Calu3 (cell line): ENCODE measurements around the gene BHMT. TPM values are rescaled to one million over a fixed set of nuclear protein-coding genes. Genes with fewer than 3 reads are reported as not detected.

Experiments
- BruUV-seq: library from RNA; stranded (reverse); fragments of 400-500 nt; replicated peaks from 2 replicates; lab custom pipeline; 2021; lab: Mats Ljungman, UMichigan
- CTCF ChIA-PET: fragments of 300-600 bp; sonication (Branson Sonifier 250); formaldehyde crosslinking; loops from one replicate; lab custom pipeline; 2022; ENCODE audit warnings: antibody characterized with exemption; lab: Charles Lee
- DNase-seq: peaks from one replicate; pipeline ENCODE4 v3.0.0; 2022
- H3K27ac Mint-ChIP-seq: one replicate; pipeline ENCODE4 v1.8.0; 2022; ENCODE audit warnings: mixed read lengths; ENCODE audit not compliant: unreplicated experiment
- H3K27me3 Mint-ChIP-seq: one replicate; pipeline ENCODE4 v1.8.0; 2022; ENCODE audit warnings: mixed read lengths; ENCODE audit not compliant: unreplicated experiment
- H3K36me3 Mint-ChIP-seq: one replicate; pipeline ENCODE4 v1.8.0; 2022; ENCODE audit warnings: mild to moderate bottlenecking, moderate library complexity, mixed read lengths; ENCODE audit not compliant: insufficient read depth, unreplicated experiment
- H3K4me1 Mint-ChIP-seq: one replicate; pipeline ENCODE4 v1.8.0; 2022; ENCODE audit warnings: mild to moderate bottlenecking, low read depth, mixed read lengths; ENCODE audit not compliant: unreplicated experiment
- H3K4me3 Mint-ChIP-seq: one replicate; pipeline ENCODE4 v1.8.0; 2022; ENCODE audit warnings: mild to moderate bottlenecking, low read depth, moderate library complexity, mixed read lengths; ENCODE audit not compliant: unreplicated experiment
- H3K9me3 Mint-ChIP-seq: one replicate; pipeline ENCODE4 v1.8.0; 2022; ENCODE audit warnings: low read depth, mixed read lengths; ENCODE audit not compliant: unreplicated experiment
- CTCF ChIP-seq: fragments of 200-600 bp; IDR thresholded peaks from one replicate; pipeline ENCODE4 v1.8.0; 2022; ENCODE audit warnings: antibody characterized with exemption; ENCODE audit not compliant: unreplicated experiment
- intact Hi-C: fragments of 100-400 bp; cut with micrococcal nuclease; formaldehyde crosslinking; loops from one replicate; pipeline ENCODE4 v1.10.0; 2022; ENCODE audit not compliant: unreplicated experiment
- total RNA-seq: library from RNA; stranded (reverse); gene quantifications from 2 replicates; pipeline ENCODE4 v1.2.3, GENCODE V29; 2022

Gene BHMT
- total RNA-seq, 1 experiment from 2014 or later = not detected

DNA sequence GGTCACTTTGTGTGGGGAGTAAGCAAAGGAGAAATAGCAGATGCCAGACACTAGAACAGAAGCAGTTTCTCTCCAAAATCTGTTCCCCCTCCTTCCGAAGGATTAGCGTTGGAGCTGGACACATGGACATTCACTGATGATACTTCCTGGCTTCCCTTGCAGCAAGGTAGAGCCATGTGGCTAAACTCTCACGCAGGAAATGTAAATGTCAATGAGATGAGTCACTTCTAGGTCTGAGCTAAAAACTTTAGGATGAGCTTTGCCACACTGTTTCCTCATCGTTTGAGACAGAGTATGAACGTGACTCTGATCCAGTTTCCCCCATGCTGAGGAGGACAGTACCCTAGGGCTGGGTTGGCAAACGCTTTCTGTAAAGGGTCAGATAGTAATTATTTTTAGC lies 37.0 kb upstream of the BHMT start:
- Mint-ChIP-seq H3K36me3 (no peaks in the 10 kb centered on the region), H3K27me3 (no peaks in the 10 kb centered on the region), H3K27ac (no peak overlapping the region), H3K4me1 (no peaks in the 10 kb centered on the region), H3K4me3 (no peak overlapping the region), H3K9me3 (peaks cover 3% of the 10 kb centered on the region)
- intact Hi-C loops = no loop called here
- CTCF ChIA-PET = interaction anchor here (1.0 kb wide), 1 partner anchor 49 kb away, joined by 5 read pairs; no protein-coding TSS in a partner anchor
- no TSS peak for BruUV-seq
- DNase-seq = no peak
- no peak for TF ChIP-seq CTCF

- Mint-ChIP-seq H3K4me1 (no peaks in the 10 kb centered on the region), H3K27me3 (no peaks in the 10 kb centered on the region), H3K9me3 (peaks cover 3% of the 10 kb centered on the region), H3K27ac (no peak overlapping the region), H3K4me3 (no peak overlapping the region), H3K36me3 (no peaks in the 10 kb centered on the region)
- intact Hi-C loops = no loop called here
- no TSS peak for BruUV-seq
- CTCF ChIA-PET = interaction anchor here (1.0 kb wide), 1 partner anchor 51 kb away, joined by 5 read pairs; no protein-coding TSS in a partner anchor
- TF ChIP-seq CTCF = no peak
- DNase-seq = no peak
Measured at GRCh38 chr5:79075646-79076426, 35.8 kb upstream of the BHMT start.

DNA sequence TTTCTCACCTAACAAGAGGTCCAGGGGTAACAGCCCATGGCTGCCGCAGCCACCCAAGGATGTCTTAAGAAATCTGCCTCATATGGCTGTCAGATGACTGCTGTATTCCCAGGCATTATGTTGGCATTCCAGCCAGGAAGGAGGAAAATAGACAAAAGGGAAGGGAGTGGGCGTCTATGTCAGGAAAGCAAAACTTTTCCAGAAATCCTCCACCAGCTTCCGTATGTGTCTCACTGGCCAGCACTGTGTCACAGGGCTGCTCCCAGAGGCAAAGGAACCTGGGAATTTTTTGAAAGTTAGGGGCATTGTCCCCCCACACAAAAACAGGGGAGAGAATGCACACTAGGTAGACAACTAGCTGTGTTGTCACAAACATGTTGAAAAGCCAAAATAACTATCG lies 34.8 kb upstream of the BHMT start:
- no peaks in the 10 kb centered on the region for H3K27me3 Mint-ChIP-seq
- no peak for TF ChIP-seq CTCF
- CTCF ChIA-PET = no interaction called here
- peaks cover 3% of the 10 kb centered on the region for H3K9me3 Mint-ChIP-seq
- no peak overlapping the region for H3K27ac Mint-ChIP-seq
- H3K4me3 Mint-ChIP-seq = no peak overlapping the region
- H3K4me1 Mint-ChIP-seq = no peaks in the 10 kb centered on the region
- no peak for DNase-seq
- intact Hi-C loops = no loop called here
- no TSS peak for BruUV-seq
- no peaks in the 10 kb centered on the region for H3K36me3 Mint-ChIP-seq

DNA sequence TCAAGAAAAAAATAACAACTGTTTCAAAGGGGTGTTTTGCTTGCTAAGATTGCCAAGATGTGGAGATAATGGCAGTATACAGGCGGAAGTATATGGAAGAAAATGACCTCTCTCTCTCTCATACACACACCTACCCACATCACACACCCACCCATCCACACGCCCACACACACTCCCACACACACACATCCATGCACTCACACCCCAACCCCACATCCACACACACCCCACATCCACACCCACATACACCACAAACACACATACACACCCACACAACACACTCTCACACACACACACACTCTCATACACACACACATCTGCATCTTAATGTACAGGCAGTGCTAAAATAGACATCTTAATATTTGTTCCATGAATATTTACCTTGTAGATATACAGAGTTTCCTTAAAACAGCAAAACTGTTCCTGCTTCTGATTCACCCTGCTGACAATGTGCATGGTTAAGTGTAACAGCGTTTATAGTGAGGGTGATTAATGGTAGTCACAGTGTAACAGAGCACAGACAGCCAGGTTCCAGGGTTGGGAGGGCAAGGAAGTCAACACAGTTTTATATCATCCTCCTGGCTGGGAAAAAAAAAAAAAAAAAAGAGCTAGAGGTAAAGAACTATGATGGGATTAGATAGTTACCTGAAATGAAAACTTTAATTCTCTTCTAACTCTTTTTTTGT lies 33.8 kb upstream of the BHMT start:
- Mint-ChIP-seq H3K27ac (no peak overlapping the region), H3K9me3 (peaks cover 3% of the 10 kb centered on the region), H3K4me1 (no peaks in the 10 kb centered on the region), H3K36me3 (no peaks in the 10 kb centered on the region), H3K27me3 (no peaks in the 10 kb centered on the region), H3K4me3 (no peak overlapping the region)
- BruUV-seq = no TSS peak
- CTCF ChIA-PET = interaction anchor here (0.6 kb wide), 1 partner anchor 1227 kb away, joined by 3 read pairs; no protein-coding TSS in a partner anchor
- DNase-seq = no peak
- no peak for TF ChIP-seq CTCF
- intact Hi-C loops = no loop called here
